WTC11 (cell line): ENCODE data around the gene OBSCN. TPM values are rescaled to one million over a fixed set of nuclear protein-coding genes. Genes with fewer than 3 reads are reported as not detected.

ENCODE experiments used
- ATAC-seq: fragments of 200-7000 bp; cut with Tn5 transposase; 2 replicates; pipeline ENCODE4 v1.10.0; 2021; ENCODE audit warnings: mild to moderate bottlenecking, moderate library complexity
- CTCF ChIA-PET: fragments of 300-600 bp; sonication (Branson Sonifier 250); formaldehyde crosslinking; loops from one replicate; lab custom pipeline; 2021; ENCODE audit warnings: antibody characterized with exemption; lab: Charles Lee
- POLR2A ChIA-PET: fragments of 350-600 bp; sonication (Branson Sonifier 250); formaldehyde crosslinking; loops from one replicate; lab custom pipeline; 2021; ENCODE audit warnings: antibody characterized with exemption; lab: Charles Lee
- DNase-seq: peaks from one replicate; pipeline ENCODE4 v3.0.0; 2021; ENCODE audit warnings: low spot score
- H3K27ac Mint-ChIP-seq: 2 replicates; pipeline ENCODE4 v1.8.0; 2021; ENCODE audit warnings: mixed read lengths
- H3K27me3 Mint-ChIP-seq: 2 replicates; pipeline ENCODE4 v1.8.0; 2021; ENCODE audit warnings: low read depth, mild to moderate bottlenecking, moderate library complexity, mixed read lengths
- H3K36me3 Mint-ChIP-seq: 2 replicates; pipeline ENCODE4 v1.8.0; 2021; ENCODE audit warnings: mixed read lengths
- H3K4me1 Mint-ChIP-seq: 2 replicates; pipeline ENCODE4 v1.8.0; 2022; ENCODE audit warnings: mixed read lengths
- H3K4me3 Mint-ChIP-seq: 2 replicates; pipeline ENCODE4 v1.8.0; 2021; ENCODE audit warnings: mild to moderate bottlenecking, moderate library complexity, mixed read lengths
- H3K9me3 Mint-ChIP-seq: 2 replicates; pipeline ENCODE4 v1.8.0; 2021; ENCODE audit warnings: mixed read lengths
- CREB1 ChIP-seq: sonication (generic); formaldehyde crosslinking; IDR thresholded peaks from 2 replicates; pipeline ENCODE4 v1.8.0; 2023; ENCODE audit warnings: mild to moderate bottlenecking, missing genetic modification reagents
- CTCF ChIP-seq: fragments of 200-600 bp; IDR thresholded peaks from 2 replicates; pipeline ENCODE4 v1.8.0; 2022; ENCODE audit warnings: antibody characterized with exemption
- EMX1 ChIP-seq: fragments of 250-450 bp; sonication (Bioruptor Pico); IDR thresholded peaks from 2 replicates; pipeline ENCODE4 v1.8.0; 2021; ENCODE audit warnings: mild to moderate bottlenecking
- ERG ChIP-seq: fragments of 250-450 bp; sonication (Bioruptor Pico); IDR thresholded peaks from 2 replicates; pipeline ENCODE4 v1.8.0; 2021; ENCODE audit warnings: mild to moderate bottlenecking
- ETV6 ChIP-seq: sonication (generic); formaldehyde crosslinking; IDR thresholded peaks from 2 replicates; pipeline ENCODE4 v1.8.1; 2022; ENCODE audit warnings: mild to moderate bottlenecking, missing genetic modification reagents
- FOXJ3 ChIP-seq: sonication (generic); formaldehyde crosslinking; IDR thresholded peaks from 2 replicates; pipeline ENCODE4 v1.9.0; 2021; ENCODE audit warnings: missing genetic modification reagents, mild to moderate bottlenecking, borderline replicate concordance
- GRHL2 ChIP-seq: fragments of 250-450 bp; sonication (Bioruptor Pico); IDR thresholded peaks from 2 replicates; pipeline ENCODE4 v1.8.0; 2022; ENCODE audit warnings: mild to moderate bottlenecking, moderate library complexity; ENCODE audit not compliant: insufficient replicate concordance, severe bottlenecking
- HMGA2 ChIP-seq: fragments of 250-450 bp; sonication (Bioruptor Pico); IDR thresholded peaks from 2 replicates; pipeline ENCODE4 v1.4.0; 2021; ENCODE audit warnings: mild to moderate bottlenecking, moderate library complexity
- JAZF1 ChIP-seq: fragments of 250-450 bp; sonication (Bioruptor Pico); IDR thresholded peaks from 2 replicates; pipeline ENCODE4 v1.9.0; 2021; ENCODE audit warnings: moderate library complexity, mild to moderate bottlenecking, inconsistent platforms
- MXD4 ChIP-seq: fragments of 250-450 bp; sonication (Bioruptor Pico); IDR thresholded peaks from 2 replicates; pipeline ENCODE4 v1.8.0; 2021; ENCODE audit warnings: mild to moderate bottlenecking, moderate library complexity, borderline replicate concordance
- NR1H2 ChIP-seq: sonication (generic); formaldehyde crosslinking; IDR thresholded peaks from 2 replicates; pipeline ENCODE4 v1.9.0; 2021; ENCODE audit warnings: mild to moderate bottlenecking, moderate library complexity, missing genetic modification reagents
- PREB ChIP-seq: sonication (generic); formaldehyde crosslinking; IDR thresholded peaks from 2 replicates; pipeline ENCODE4 v1.8.1; 2022; ENCODE audit warnings: mild to moderate bottlenecking, missing genetic modification reagents, moderate library complexity, borderline replicate concordance
- PRRX2 ChIP-seq: fragments of 250-450 bp; sonication (Bioruptor Pico); IDR thresholded peaks from 2 replicates; pipeline ENCODE4 v1.8.0; 2021; ENCODE audit warnings: mild to moderate bottlenecking
- RELA ChIP-seq: sonication (generic); formaldehyde crosslinking; IDR thresholded peaks from 2 replicates; pipeline ENCODE4 v1.8.1; 2022; ENCODE audit warnings: missing genetic modification reagents, mild to moderate bottlenecking, borderline replicate concordance
- RORB ChIP-seq: fragments of 250-450 bp; sonication (Bioruptor Pico); IDR thresholded peaks from 2 replicates; pipeline ENCODE4 v1.9.0; 2021; ENCODE audit warnings: mild to moderate bottlenecking
- STAT6 ChIP-seq: sonication (generic); formaldehyde crosslinking; conservative IDR thresholded peaks from 2 replicates; pipeline ENCODE4 v1.8.1; 2023; ENCODE audit warnings: mild to moderate bottlenecking, low read depth, missing genetic modification reagents, moderate library complexity
- TEAD4 ChIP-seq: sonication (generic); formaldehyde crosslinking; IDR thresholded peaks from 2 replicates; pipeline ENCODE4 v1.8.0; 2022; ENCODE audit warnings: mild to moderate bottlenecking, missing genetic modification reagents
- ZNF416 ChIP-seq: fragments of 250-450 bp; sonication (Bioruptor Pico); IDR thresholded peaks from 2 replicates; pipeline ENCODE4 v1.9.0; 2021; ENCODE audit warnings: mild to moderate bottlenecking, inconsistent platforms
- ZSCAN18 ChIP-seq: fragments of 250-450 bp; sonication (Bioruptor Pico); IDR thresholded peaks from 2 replicates; pipeline ENCODE4 v2.1.2; 2022; ENCODE audit warnings: mild to moderate bottlenecking, moderate library complexity
- total RNA-seq: library from RNA; stranded (reverse); gene quantifications from 3 replicates; pipeline ENCODE4 v1.2.3, GENCODE V29; 2021
- TF ChIP-seq, protein P1 (sequence below): sonication (generic); formaldehyde crosslinking; IDR thresholded peaks from 2 replicates; pipeline ENCODE4 v1.8.0; 2022; ENCODE audit warnings: mild to moderate bottlenecking, missing genetic modification reagents
- TF ChIP-seq, protein P2 (sequence below): sonication (generic); formaldehyde crosslinking; IDR thresholded peaks from 2 replicates; pipeline ENCODE4 v1.8.0; 2022; ENCODE audit warnings: mild to moderate bottlenecking, missing genetic modification reagents
- TF ChIP-seq, protein P3 (sequence below): sonication (generic); formaldehyde crosslinking; IDR thresholded peaks from 2 replicates; pipeline ENCODE4 v1.8.0; 2023; ENCODE audit warnings: missing genetic modification reagents

The OBSCN gene
- total RNA-seq, 1 experiment from 2014 or later, result 38.8 TPM

GRCh38 chr1:228332797-228333738 lies 125.2 kb downstream of the OBSCN start:
- Mint-ChIP-seq H3K4me3 (no peak overlapping the region), H3K36me3 (peaks cover 10% of the 10 kb centered on the region), H3K27ac (no peak overlapping the region), H3K4me1 (no peaks in the 10 kb centered on the region), H3K27me3 (no peaks in the 10 kb centered on the region), H3K9me3 (no peaks in the 10 kb centered on the region)
- TF ChIP-seq HMGA2 (no peak), ZSCAN18 (no peak), RORB (CRISPR knock-in tag) (no peak), NR1H2 (no peak), MXD4 (CRISPR knock-in tag) (no peak), PRRX2 (CRISPR knock-in tag) (no peak)
- TF ChIP-seq, protein P1, sequence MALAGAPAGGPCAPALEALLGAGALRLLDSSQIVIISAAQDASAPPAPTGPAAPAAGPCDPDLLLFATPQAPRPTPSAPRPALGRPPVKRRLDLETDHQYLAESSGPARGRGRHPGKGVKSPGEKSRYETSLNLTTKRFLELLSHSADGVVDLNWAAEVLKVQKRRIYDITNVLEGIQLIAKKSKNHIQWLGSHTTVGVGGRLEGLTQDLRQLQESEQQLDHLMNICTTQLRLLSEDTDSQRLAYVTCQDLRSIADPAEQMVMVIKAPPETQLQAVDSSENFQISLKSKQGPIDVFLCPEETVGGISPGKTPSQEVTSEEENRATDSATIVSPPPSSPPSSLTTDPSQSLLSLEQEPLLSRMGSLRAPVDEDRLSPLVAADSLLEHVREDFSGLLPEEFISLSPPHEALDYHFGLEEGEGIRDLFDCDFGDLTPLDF (CRISPR knock-in tag), result no peak
- no peak for DNase-seq
- no peak for ATAC-seq
- CTCF ChIA-PET, result interaction anchor here (0.8 kb wide), 1 partner anchor 7 kb away, joined by 4 read pairs; no protein-coding TSS in a partner anchor
- POLR2A ChIA-PET, result interaction anchor here (0.7 kb wide), 1 partner anchor 124 kb away, joined by 3 read pairs; no protein-coding TSS in a partner anchor

- no peaks in the 10 kb centered on the region for H3K4me1 Mint-ChIP-seq
These were observed 125.9 kb downstream of the OBSCN start for GRCh38 chr1:228333739-228334115.

More at GRCh38 chr1:228333739-228334115, 125.9 kb downstream of the OBSCN start:
- CTCF ChIA-PET, result no interaction called here
- Mint-ChIP-seq H3K27ac (no peak overlapping the region), H3K36me3 (peaks cover 10% of the 10 kb centered on the region), H3K4me3 (no peak overlapping the region), H3K27me3 (no peaks in the 10 kb centered on the region), H3K9me3 (no peaks in the 10 kb centered on the region)
- ATAC-seq, result no peak
- POLR2A ChIA-PET, result no interaction called here
- no peak for TF ChIP-seq EMX1 (CRISPR knock-in tag)
- TF ChIP-seq ETV6 (CRISPR knock-in tag), result no peak
- no peak for TF ChIP-seq FOXJ3 (CRISPR knock-in tag)
- TF ChIP-seq, protein P2, sequence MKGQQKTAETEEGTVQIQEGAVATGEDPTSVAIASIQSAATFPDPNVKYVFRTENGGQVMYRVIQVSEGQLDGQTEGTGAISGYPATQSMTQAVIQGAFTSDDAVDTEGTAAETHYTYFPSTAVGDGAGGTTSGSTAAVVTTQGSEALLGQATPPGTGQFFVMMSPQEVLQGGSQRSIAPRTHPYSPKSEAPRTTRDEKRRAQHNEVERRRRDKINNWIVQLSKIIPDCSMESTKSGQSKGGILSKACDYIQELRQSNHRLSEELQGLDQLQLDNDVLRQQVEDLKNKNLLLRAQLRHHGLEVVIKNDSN (CRISPR knock-in tag), result no peak
- TF ChIP-seq ERG, result no peak
- TF ChIP-seq STAT6 (CRISPR knock-in tag), result no peak
- no peak for TF ChIP-seq CREB1 (CRISPR knock-in tag)
- TF ChIP-seq, protein P3, sequence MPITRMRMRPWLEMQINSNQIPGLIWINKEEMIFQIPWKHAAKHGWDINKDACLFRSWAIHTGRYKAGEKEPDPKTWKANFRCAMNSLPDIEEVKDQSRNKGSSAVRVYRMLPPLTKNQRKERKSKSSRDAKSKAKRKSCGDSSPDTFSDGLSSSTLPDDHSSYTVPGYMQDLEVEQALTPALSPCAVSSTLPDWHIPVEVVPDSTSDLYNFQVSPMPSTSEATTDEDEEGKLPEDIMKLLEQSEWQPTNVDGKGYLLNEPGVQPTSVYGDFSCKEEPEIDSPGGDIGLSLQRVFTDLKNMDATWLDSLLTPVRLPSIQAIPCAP, result no peak
- TF ChIP-seq PREB (CRISPR knock-in tag), result no peak
- TF ChIP-seq RELA (CRISPR knock-in tag), result no peak
- no peak for TF ChIP-seq TEAD4
- TF ChIP-seq CTCF, result no peak
- TF ChIP-seq GRHL2 (CRISPR knock-in tag), result no peak
- TF ChIP-seq JAZF1 (CRISPR knock-in tag), result no peak
- no peak for TF ChIP-seq ZNF416
- peak; percentile 5 for DNase-seq
